HCT116 (cell line): Measurements from ENCODE around the gene HTR7.

Experiments used
- CEBPB ChIP-seq: IDR thresholded peaks from 2 replicates; pipeline ENCODE4 v1.6.1; 2012; ENCODE audit warnings: low read depth
- CTCF ChIP-seq, 3 experiments: fragments of 200-600 bp in 1 of 3; sonication (generic) in 1 of 3; IDR thresholded peaks in 2 of 3; conservative IDR thresholded peaks in 1 of 3; 2 replicates each; pipeline ENCODE4 v1.5.1; 2012 to 2017; ENCODE audit warnings: low read depth in 2 of 3, low read length in 2 of 3, antibody characterized with exemption in 1 of 3, borderline replicate concordance in 1 of 3, control low read depth in 1 of 3, mild to moderate bottlenecking in 1 of 3, mixed read lengths in 1 of 3, mixed run types in 1 of 3, moderate library complexity in 1 of 3; ENCODE audit not compliant: insufficient read depth in 1 of 3
- EZH2 ChIP-seq: fragments of 200-600 bp; sonication (generic); IDR thresholded peaks from 2 replicates; pipeline ENCODE4 v1.6.1; 2017; ENCODE audit warnings: antibody characterized with exemption, mixed run types
- EZH2phosphoT487 ChIP-seq: fragments of 200-600 bp; IDR thresholded peaks from 2 replicates; pipeline ENCODE4 v1.6.1; 2018; ENCODE audit warnings: antibody characterized with exemption, borderline replicate concordance
- FOSL1 ChIP-seq: IDR thresholded peaks from 2 replicates; pipeline ENCODE4 v1.6.1; 2012; ENCODE audit warnings: low read depth
- POLR2A ChIP-seq: IDR thresholded peaks from 2 replicates; pipeline ENCODE4 v1.7.0; 2011; ENCODE audit warnings: borderline replicate concordance; ENCODE audit not compliant: insufficient read depth, insufficient read length; ENCODE audit errors: extremely low read depth
- POLR2AphosphoS5 ChIP-seq: IDR thresholded peaks from 2 replicates; pipeline ENCODE4 v1.6.1; 2011; ENCODE audit warnings: mild to moderate bottlenecking, low read depth, low read length, moderate library complexity
- REST ChIP-seq: IDR thresholded peaks from 2 replicates; pipeline ENCODE4 v1.6.1; 2012; ENCODE audit warnings: low read depth
- SIN3A ChIP-seq: IDR thresholded peaks from 2 replicates; pipeline ENCODE4 v1.6.1; 2012; ENCODE audit warnings: low read depth
- YY1 ChIP-seq: IDR thresholded peaks from 2 replicates; pipeline ENCODE4 v1.6.1; 2011; ENCODE audit warnings: low read length, low read depth, moderate library complexity, mild to moderate bottlenecking; ENCODE audit not compliant: insufficient replicate concordance; ENCODE audit errors: extremely low read depth
- ZFX ChIP-seq: fragments of 450-650 bp; IDR thresholded peaks from 2 replicates; pipeline ENCODE4 v1.6.1; 2017
- ZNF274 ChIP-seq: fragments of 200-500 bp; sonication (Bioruptor generic); IDR thresholded peaks from 2 replicates; pipeline ENCODE4 v1.6.1; 2014; ENCODE audit warnings: mild to moderate bottlenecking, low read depth, low read length, inconsistent platforms
- TF ChIP-seq, protein P1 (sequence below): IDR thresholded peaks from 2 replicates; pipeline ENCODE4 v1.6.1; 2012

- TF ChIP-seq CTCF (IDR thresholded peaks at IDR 0.05 in 2 of 3, conservative IDR thresholded peaks at IDR 0.05 in 1 of 3; ENCODE audit: borderline replicate concordance in 1 of 3, insufficient read depth in 1 of 3, low read depth in 2 of 3, low read length in 2 of 3) = no peak
- no peak for TF ChIP-seq EZH2
- TF ChIP-seq REST = no peak
- no peak for TF ChIP-seq EZH2phosphoT487
- TF ChIP-seq CEBPB = no peak
- TF ChIP-seq POLR2A = no peak
- no peak for TF ChIP-seq POLR2AphosphoS5
- TF ChIP-seq ZFX = no peak
- TF ChIP-seq, protein P1, sequence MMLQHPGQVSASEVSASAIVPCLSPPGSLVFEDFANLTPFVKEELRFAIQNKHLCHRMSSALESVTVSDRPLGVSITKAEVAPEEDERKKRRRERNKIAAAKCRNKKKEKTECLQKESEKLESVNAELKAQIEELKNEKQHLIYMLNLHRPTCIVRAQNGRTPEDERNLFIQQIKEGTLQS = no peak
- no peak for TF ChIP-seq ZNF274
- TF ChIP-seq YY1 = no peak
- TF ChIP-seq FOSL1 = no peak
- TF ChIP-seq SIN3A = no peak
These were observed 41.4 kb downstream of the HTR7 start for GRCh38 chr10:90816466-90816865.
